GM18508 (cell line): ENCODE data around the gene C1orf226.

Experiments used
- ATAC-seq: cut with Tn5 transposase; IDR thresholded peaks from one replicate; pipeline ENCODE4 v1.9.1; 2021; ENCODE audit warnings: moderate number of reproducible peaks; ENCODE audit not compliant: insufficient read depth, unreplicated experiment

The C1orf226 gene

GRCh38 chr1:162383091-162383490 lies 1.6 kb downstream of the C1orf226 start:
- ATAC-seq: no peak

DNA sequence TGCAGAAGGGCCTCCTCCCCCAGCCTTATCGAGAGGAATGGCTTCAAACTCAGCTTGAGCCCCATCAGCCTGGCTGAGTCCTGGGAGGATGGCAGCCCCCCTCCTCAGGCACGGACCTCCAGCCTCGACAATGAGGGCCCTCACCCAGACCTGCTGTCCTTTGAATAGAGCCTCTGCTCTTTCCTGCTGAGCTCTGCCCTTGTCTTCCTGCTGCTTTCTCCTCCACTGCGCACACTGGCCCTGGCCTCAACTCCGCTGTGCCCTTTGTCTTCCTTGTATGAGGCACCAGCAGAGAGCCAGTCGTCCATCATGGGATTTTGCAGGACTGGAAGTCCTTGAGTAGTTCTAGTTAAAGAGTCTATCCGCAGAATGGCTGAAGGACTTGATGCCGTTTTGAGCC lies 2.0 kb downstream of the C1orf226 start:
- no peak for ATAC-seq

DNA sequence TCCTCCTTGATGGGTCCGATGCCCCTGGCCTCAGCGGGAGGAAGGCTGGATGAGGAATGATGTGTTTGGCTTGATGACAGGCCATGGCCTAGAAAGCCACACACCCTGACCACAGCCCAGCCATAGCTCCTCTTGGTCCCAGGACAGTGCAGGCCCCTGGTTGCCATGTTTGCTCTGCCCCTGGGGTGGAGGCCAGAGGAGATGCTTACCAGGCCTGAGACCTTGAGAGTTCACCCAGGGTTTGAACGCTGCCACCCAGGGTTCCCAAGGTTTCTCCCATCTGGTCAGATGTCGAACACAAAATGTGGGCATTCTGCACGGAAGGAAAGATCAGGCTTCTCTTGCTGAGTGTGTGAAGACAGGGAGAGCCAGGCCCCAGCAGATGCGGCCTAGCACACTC lies 2.6 kb downstream of the C1orf226 start:
- ATAC-seq: no peak

GRCh38 chr1:162384601-162385279 lies 3.2 kb downstream of the C1orf226 start:
- no peak for ATAC-seq

- ATAC-seq: no peak
Observed at GRCh38 chr1:162385280-162385623, 3.7 kb downstream of the C1orf226 start.

- no peak for ATAC-seq
Observed at GRCh38 chr1:162385702-162386101, 4.2 kb downstream of the C1orf226 start.

DNA sequence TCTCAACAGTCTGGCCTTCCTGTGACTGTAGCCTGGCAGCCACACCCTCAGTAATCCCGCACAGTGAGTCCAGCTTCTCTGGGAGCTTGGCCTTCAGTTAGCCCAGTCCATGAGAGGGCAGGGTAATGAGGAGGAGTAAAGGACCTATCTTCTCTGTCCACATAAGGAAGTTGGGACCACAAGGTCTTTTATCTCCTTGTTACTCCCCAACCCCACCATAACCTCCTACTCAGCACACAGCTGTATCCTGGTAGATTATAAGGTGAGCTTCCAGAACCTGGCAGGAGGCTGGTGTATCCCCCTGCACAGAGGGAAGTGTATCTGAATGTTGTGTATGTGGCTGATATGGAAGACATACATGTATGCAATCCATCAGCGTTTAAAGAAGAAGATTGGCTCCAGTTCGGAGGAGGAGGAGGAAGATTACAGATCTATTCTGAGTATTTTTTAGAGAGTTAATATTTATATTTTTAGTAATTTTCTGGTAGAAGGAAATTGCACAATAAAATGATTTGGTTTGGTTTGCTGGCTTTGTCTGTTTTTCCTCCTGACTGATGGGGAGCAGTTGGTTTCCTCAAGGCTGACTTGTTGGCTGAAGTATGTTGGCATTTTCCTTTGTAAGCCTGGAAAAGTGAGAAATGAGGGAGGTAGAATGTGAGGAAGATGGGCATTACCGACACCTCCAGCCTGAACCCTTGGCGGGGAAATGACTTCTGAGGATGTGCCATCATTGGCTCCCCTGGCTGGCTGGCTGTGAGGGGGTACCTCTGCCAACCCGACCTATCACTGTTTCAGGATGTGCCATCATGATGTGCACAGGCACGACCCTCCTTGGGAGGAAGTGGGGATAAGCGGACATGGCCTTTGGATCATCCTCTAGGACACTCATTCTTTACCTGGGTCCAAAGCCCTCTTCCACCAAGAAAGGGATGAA lies 5.0 kb downstream of the C1orf226 start:
- no peak for ATAC-seq

GRCh38 chr1:162387226-162388082 lies 5.9 kb downstream of the C1orf226 start:
- ATAC-seq: no peak

DNA sequence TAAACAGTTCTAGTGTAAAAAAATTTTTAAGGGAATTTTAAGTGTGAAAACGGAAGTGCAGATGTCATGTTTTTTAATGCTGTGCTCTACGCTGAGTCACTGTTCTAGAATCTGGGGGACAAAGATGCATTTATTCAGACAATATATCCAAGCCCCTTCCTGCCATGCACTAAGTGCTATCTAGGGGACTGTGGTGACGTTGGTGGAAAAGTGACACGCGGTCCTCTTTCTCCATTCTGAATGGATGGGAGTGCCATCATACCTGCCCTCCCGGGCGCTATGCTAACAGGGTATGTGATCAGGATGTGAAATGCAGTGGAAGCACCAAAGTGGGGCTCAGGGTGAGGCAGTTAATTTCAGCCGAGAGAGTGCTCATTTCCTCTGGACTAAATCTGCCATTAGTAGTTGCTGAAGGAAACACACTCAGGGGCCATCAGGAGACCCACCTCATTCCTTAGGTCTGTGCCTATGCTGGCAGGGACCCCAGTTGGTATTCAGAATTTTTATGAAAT lies 6.6 kb downstream of the C1orf226 start:
- ATAC-seq: no peak

GRCh38 chr1:162388615-162389014 lies 7.1 kb downstream of the C1orf226 start:
- no peak for ATAC-seq

DNA sequence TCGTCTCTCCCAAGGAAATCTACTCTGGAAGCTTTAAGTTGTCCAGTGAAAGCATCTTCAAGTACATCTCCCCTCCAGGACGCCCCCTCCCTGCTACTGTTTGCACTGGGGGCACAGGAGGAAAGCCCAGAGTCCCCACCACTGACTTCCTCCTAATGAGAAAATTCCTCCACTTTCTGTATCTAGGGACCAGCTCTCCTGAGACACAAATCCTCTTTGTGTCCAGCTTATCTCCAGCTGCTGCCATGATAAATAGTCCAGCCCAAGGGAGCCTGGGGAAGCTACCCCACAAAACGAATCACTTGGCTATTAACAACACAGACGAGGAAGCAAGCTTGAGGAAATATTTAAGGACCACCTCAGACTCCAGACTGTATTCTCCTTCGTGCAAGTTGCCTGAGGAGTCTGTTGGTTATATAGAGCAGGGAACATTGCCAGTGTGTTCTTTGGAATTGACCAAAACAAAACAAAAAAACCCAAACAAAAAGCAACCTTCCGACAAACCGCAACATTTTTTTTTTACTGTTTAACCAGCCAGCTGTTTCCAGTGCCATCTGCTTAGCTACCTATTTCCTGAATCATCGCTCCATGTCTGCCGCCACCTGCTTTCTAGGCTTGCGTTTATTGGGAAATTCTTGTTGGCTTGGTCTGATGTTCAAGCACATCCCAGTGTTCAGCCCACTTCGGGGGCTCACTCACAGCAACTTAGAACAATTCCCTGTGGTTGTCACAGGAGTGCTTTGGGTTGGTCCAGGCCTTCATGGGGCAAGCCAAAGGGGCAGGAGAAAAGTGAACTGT lies 7.7 kb downstream of the C1orf226 start:
- no peak for ATAC-seq

- no peak for ATAC-seq
Observed at GRCh38 chr1:162389971-162390370, 8.4 kb downstream of the C1orf226 start.

DNA sequence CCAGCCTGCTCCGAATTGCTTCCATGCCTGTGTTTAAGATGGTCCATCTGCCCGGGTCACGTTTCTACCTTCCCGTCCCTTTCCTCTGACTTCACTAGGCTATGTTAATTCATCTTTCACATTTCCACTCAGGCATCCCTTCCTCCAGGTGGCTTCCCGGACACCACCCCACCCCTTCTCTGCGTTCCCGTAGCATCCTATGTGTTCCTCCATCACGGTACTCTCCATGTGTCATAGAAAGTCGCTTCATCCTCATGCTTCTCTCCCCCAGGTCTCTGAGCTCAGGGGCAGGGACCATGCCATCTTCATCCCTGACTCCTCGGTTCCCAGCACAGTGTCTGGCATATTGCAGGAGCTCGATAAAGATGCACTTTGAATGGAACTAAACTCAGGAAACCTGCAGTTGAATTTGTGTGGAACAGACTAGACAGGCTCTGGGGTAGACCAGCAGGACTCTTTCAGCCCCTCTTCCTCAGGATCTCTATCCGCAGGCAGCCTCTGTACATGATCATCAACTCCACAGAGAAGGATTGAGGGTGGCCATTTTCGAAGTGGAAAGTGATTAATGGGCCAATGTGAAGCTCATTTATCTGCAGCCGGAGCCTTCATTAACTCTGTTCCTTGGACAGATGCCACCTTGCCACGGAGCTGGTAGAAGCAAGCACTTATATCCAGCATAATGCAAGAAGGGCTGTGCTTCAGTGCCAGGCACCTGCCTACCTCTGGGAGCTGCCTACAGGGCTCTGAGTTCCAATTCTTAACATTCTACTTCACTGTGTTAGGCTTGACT lies 9.1 kb downstream of the C1orf226 start:
- ATAC-seq: no peak

- ATAC-seq: no peak
Observed at GRCh38 chr1:162391790-162392563, 10.4 kb downstream of the C1orf226 start.

DNA sequence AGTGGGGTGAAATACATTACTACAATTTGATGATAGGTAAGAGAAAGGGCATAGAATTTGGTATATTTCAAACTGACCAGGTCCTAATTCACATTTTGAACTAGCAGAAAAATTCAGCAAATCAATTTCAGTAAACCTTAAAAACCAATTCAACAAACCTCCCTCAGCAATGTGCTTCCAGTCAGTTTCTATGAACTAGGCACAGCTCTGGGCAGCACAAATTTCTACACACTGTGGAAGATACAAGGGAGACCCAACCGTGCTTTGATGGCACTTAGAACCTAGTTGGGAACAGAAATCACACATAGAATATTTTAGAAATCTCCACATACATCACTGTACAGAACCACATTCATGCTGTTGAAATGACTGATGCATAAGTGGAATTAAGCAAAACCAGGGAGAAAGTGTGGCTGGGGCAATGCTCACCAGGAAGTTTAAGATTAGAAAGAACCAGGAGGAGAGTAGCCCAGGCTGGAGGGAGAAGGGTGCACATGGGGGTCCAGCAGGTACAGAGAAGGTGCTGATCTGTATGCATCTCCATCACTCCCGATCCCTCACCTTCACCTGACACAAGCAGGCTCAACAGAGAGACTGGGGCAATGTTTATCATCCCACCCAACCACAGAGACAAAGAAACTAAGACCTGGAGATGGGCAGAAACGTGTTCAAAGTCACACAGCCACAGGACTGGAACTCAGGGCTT lies 14.8 kb downstream of the C1orf226 start:
- ATAC-seq: no peak

DNA sequence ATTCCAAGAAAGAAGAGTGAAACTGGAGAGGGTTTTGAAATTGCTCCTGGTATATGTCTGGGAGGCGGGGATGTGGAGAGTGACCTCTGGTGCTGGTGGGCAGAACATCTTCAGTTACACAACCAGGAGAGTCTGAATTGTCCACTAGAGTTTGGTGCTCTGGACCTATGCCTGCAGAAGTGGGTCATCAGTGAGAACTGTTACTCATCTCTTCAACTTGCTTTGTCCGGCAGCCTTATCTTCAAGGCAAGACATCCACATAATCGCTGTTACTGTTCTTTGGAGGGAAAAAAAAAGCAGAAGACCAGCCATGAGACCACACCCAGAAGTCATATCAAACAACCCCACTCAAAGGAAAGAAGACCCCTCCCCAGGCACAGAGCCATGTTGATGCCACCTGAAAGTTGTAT lies 15.5 kb downstream of the C1orf226 start:
- ATAC-seq: no peak

DNA sequence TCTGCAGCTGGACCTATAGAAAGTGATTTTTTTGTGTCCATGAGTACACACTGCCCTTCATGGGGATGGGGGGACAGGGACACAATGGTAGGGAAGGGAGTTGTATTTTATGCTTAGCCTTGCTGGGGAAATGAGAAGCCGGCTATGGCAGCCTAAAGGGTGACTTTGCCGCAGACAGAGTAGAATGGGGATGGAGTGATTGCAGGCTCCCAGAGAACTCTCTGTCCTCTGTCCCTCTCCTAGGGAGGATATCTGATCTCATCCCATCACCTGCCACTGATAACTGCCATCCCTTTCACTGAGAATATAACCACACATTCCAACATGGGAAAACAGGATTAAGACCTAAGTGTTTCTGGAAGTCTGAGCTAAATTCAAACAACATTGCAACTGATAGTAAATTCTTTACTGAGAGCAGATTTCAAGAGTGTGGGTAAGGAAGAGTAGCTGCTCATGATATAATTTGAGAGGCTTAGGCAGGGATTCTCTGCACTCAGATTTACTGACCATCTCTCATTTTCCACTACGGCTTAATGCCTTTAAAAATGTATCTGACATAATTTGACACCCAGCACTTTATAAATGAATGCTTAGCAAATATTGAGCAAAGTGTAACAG lies 16.5 kb downstream of the C1orf226 start:
- no peak for ATAC-seq
